Stimulated activated CD8-positive, alpha-beta memory T cell treated with anti-CD3 and anti-CD28 coated beads, Interleukin-12 subunit alpha, Interleukin-12 subunit beta, amount 100 ng/mL, for 1 hour (primary cell): ENCODE measurements around the gene NTM.

Experiments
- DNase-seq: peaks from one replicate; pipeline ENCODE4 v3.0.0-alpha.2; 2020; ENCODE audit warnings: low read depth

NTM gene

GRCh38 chr11:132075447-132075846, 705.0 kb downstream of the NTM start:
- DNase-seq: no peak

GRCh38 chr11:132077416-132077815, 707.0 kb downstream of the NTM start:
- DNase-seq: no peak

GRCh38 chr11:132078264-132079076, 708.1 kb downstream of the NTM start:
- no peak for DNase-seq

GRCh38 chr11:132080127-132080526, 709.7 kb downstream of the NTM start:
- no peak for DNase-seq

- DNase-seq: no peak
Measured at GRCh38 chr11:132082566-132082965, 712.2 kb downstream of the NTM start.

- no peak for DNase-seq
Measured at GRCh38 chr11:132084433-132084832, 714.0 kb downstream of the NTM start.

GRCh38 chr11:132087148-132087547, 716.7 kb downstream of the NTM start:
- no peak for DNase-seq

GRCh38 chr11:132088551-132088950, 718.1 kb downstream of the NTM start:
- no peak for DNase-seq

GRCh38 chr11:132093536-132094259, 723.3 kb downstream of the NTM start:
- DNase-seq: no peak

GRCh38 chr11:132094598-132094997, 724.2 kb downstream of the NTM start:
- no peak for DNase-seq

- DNase-seq: no peak
Measured at GRCh38 chr11:132095230-132096131, 725.1 kb downstream of the NTM start.

- no peak for DNase-seq
Measured at GRCh38 chr11:132096132-132096825, 725.9 kb downstream of the NTM start.

- DNase-seq: no peak
Measured at GRCh38 chr11:132099692-132100091, 729.3 kb downstream of the NTM start.

GRCh38 chr11:132100583-132100982, 730.2 kb downstream of the NTM start:
- no peak for DNase-seq

GRCh38 chr11:132101881-132102280, 731.5 kb downstream of the NTM start:
- DNase-seq: no peak

- DNase-seq: no peak
Measured at GRCh38 chr11:132103021-132103420, 732.6 kb downstream of the NTM start.

GRCh38 chr11:132106096-132106982, 735.9 kb downstream of the NTM start:
- DNase-seq: no peak

GRCh38 chr11:132111316-132111715, 740.9 kb downstream of the NTM start:
- no peak for DNase-seq

- no peak for DNase-seq
Measured at GRCh38 chr11:132111838-132112237, 741.4 kb downstream of the NTM start.

- DNase-seq: no peak
Measured at GRCh38 chr11:132112846-132113245, 742.4 kb downstream of the NTM start.

- DNase-seq: no peak
Measured at GRCh38 chr11:132114185-132114584, 743.8 kb downstream of the NTM start.
